AG08396 (cell line): ENCODE measurements around the gene FGF10.

Experiments
- DNase-seq: peaks from one replicate; pipeline ENCODE4 v3.0.0; 2012; ENCODE audit warnings: low spot score, mixed read lengths

The FGF10 gene

DNA sequence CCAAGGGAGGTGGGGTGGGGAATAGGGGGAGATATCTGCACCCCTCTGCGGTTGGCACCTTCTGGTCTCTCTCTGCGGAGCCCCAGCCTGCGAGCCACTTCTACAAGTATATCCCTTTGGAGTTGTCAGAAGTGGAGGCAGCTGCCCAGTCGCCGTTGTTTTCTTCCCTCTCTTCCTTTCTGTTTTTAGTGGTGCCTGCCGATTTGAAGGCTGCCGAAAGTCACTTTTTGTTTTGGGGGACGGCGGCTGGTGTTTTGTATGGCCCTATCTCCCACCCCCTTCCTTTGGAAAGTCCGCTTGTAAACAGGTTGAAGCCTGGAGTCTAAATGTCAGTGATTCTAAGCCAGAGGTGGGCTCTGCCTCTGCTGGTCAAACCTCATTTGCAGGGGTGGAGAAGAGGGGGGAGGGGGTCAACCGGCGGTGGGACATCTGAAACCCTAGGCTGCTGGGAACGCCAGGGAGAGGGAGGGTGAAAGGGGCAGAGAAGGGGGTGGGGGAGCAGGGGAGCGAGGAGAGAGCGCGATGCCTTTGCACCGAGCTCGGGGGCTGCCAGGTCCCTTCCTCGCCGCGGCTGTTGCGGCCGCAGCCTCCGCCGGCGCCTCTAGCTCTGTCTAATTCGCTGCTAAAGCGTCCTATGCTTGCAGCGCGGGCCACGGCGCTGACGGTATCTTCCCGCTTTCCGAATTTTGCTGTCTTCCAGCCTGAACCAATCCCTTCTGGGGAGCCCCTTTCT, at the start of gene FGF10:
FGF10 (minus strand) TSS at position 331 of the 733 bp plus-strand sequence. CDS start 738 bp downstream, outside the sequence.
- DNase-seq, result peak; percentile 15

DNA sequence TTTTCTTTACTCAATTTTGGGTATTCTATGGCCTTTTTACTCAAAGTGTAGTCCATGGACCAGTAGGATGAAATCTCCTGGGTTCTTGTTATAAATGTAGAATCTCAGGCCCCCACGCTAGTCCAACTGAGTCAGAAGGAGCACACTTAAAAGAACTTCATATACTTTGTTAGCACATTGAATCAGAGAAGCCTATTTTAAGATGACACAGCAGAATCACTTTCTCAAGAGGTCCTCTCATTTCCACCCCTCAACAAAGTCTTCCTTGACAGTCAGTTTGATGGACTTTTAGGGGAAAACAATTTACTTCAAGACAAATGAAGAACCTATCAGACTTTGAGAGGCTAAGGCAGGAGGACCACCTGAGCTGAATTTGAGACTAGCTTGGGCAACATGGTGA, 37.7 kb upstream of the FGF10 start:
- no peak for DNase-seq

DNA sequence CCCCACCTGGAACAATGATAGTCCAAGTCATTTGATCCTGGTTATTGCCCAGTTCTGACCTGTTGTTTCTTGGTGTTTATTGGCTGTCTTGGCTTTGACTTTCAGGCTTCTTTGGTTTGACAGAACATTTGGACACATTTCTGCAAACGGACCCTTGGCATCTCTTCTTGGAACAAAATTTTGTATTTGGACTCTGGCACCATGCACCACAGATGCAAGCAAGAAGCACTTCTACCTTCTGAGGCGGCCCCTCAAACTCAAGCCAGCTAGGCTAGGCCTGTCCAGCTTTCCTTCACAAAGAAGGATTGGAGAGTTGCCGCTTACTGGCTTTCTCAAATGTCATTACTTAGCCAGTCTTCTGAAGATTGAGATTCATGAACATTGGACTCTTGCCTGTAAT, 23.1 kb upstream of the FGF10 start:
- DNase-seq, result no peak

DNA sequence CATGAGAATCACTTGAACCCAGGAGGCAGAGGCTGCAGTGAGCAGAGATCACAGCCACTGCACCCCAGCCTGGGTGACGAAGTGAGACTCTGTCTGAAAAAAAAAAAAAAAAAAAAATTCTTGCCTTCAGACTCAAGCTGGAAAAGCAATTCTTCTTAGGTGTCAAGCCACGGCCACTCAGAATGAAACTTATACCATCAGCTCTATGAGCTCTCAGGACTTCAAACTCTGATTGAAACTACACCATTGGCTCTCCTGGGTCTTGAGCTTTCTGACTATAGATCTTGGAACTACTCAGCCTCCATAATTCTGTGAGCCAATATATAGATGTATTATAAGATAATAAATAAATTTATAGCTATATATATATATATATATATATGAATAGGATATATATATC, 12.9 kb upstream of the FGF10 start:
- DNase-seq, result no peak

DNA sequence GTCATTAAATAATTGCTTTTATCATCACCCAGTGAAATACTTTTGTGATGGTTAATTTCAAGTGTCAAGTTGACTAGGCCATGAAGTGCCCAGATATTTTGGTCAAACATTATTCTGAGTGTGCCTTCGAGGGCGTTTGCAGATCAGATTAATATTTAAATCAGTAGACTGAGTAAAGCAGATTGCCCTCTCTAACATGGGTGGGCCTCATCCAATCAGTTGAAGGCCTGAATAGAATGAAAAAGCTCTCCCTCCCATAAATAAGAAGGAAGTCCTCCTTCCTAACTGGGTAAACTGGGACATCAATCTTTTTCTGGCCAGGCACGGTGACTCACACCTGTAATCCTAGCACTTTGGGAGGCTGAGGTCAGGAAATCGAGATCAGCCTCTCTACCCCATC, 12.4 kb upstream of the FGF10 start:
- DNase-seq, result no peak

DNA sequence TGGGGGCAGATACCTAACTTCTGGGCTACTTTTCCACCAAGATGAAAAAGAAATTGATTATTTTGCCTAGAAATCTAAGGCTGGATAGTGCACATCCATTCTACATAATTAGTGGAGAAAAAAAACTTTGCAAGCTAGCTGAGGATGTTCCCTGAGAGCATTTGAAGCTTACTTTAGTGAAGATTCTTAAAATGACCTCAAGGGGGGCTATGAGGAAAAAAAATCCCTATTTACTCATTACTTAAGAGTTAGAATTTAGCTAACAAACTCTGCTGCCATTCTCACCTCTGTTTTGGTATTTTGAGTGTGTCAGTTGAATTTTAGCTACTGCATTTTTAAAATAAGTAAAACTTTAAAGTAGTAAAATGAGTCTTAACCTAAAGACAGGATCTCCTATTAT, 9.2 kb upstream of the FGF10 start:
- DNase-seq, result no peak

DNA sequence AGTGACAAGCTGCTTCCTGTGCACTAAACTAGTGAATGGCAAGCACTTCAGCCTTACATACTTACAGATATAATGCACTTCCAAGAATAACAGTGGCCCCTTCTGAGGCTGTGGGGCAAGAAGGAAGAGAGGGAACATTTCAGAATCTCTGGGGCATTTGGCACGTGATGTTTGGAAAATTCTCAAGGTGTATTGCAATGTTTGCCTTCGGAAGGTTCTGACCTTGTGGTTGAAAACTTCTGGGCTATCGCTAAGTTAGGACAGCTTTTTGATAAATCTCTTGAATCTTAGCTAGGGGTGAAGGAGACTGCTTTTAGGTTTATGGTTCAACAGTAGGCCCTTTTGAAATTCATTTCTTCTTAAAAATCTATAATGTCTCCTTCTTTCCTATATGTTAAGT, 7.1 kb upstream of the FGF10 start:
- DNase-seq, result no peak

DNA sequence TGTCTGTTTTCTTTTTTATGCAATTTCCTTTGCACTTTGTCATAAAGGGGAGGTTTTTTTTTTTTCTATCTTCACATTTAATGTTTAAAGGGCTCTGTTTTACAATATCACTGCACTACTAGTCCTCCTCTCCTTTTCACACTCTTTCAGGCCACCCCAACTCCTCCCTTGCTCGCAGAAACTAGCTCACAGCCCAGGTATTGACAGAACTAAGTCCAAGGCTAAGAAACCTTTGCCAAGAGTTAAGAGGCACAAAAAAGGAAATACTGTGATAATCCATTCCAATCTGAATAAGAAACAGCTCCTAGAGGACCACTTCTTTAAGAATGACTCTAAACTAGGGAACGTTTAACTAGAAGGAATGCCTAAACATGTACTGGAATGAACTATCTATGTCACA, 1.1 kb upstream of the FGF10 start:
- DNase-seq, result no peak

DNA sequence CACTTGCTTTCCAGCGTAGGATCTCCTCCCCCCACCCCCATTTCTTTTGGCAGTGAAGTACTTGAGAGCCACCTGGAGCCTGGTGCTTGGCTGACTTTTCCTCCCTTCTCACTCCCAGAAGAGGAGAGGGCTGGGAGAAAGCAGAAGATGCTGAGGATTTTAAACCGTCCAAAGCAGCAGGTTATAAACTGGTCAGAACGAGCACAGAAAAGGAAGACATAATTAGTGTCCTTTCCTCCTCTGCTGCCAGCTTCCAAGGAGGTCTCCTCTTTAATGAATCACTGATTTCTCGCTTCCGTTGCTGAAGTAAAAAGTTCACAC, 563 bp upstream of the FGF10 start:
- DNase-seq, result no peak

DNA sequence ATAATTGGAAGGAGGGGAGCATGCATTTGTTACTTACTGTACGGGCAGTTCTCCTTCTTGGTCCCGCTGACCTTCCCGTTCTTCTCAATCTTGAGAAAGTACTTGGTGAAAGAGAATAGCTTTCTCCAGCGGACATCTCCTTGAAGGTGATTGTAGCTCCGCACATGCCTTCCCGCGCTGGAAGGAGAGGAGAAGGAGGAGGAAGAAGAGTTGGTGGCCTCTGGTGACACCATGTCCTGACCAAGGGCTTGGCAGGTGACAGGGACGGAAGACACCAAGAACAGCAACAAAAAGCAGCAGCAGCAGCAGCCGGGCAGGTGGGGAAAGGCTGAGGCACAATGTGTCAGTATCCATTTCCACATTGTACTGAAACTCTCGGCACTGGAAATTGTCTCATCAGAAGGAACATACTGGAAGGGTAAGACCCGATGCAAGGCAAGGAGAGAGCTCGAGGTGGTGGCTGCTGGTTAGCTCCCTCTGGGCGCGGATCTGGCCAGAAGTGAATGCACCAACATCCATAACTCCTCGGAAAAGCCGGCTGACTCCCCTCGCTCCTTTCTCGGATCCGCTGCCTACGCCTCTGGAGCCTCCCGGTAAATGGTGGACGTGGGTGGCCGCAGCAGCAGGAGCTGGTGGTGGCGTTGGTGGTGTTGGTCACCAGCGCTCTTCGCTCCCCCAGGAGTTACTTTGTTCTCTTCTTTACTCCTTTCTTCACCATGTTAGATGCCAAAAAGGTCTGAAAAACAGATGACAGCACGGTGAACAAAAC, 715 bp downstream of the FGF10 start:
- peak; percentile 22 for DNase-seq

DNA sequence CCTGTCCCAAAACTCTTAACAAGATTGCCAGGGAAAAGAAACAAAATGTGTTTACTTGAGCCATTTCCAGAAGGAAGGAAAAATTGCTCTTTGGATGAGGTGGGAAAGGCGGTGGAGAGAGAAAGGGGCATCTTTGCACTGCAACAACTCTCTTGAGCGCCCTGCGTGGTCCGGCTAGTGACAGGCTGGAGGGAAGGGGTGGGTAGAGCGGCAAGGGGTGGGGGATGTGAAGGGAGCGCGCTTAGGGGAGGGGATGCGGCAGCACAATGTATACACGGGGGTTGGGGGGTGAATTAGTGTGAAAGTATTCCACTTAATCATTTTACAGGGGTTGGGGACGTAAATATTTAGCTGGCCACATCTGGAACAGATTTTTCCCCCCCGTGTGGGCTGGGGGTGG, 1.3 kb downstream of the FGF10 start:
- no peak for DNase-seq

DNA sequence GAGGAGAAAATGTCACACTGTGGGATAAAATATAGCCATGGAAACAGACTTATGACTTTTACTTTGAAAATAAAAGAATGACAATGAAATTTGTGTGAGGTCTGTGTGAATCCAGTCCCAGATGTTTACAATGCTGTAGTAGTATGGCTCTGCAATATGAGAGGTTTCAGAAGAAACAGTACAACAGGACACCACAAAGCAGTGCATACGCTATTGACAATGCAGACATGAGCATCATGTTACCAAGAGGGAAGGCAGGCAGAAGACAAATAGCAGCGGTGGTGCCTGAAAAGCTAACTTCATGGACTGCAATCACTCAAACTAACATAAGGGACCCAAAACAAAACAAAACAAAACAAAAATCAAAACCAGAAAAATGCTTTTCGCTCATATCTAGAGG, 1.8 kb downstream of the FGF10 start:
- DNase-seq, result no peak

DNA sequence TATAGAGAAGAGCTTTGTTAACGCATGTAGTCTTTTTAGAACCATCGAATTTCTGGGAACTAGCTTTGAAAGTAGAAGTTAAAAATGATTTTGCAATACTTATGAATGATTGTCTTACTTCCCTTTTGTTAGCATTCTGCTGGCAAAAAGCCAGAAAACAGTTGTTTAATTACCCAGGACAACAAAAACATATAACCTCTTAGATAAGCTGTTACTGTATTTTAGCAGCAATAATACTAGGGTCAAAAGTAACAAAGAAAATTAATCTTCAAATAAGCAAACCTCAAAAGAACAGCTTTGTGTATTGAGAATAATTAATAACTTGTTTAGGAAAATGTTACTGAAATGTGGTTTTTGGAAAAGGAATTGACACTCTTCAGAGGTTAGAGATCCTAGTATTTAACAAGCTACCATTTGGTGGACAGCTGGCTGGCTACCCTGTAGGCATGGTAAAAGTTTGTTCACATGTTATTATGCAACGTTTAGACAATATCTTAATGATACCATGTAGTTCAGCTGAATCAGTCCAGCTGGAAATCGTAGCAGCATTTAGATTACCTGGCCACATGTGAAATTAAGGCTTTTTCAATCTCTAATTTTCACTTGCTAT, 3.8 kb downstream of the FGF10 start:
- no peak for DNase-seq

DNA sequence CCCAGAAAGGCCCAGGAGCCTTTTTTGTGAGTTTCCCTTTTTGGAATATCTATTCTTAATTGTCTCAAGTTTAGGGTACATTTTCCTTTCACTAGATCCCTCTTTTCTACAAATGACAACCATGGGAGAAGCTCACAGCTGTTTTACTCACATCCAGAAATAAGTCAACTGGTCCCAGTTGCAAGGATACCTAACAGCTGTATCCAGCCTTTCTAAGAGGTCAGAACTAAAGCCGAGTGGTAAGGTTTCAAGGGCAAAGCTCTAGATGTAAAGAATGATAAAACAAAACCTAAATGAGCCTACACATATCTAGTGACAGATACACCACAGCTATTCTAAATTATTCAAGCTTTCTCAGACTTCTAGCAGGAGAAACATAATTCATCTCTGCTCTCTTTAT, 4.4 kb downstream of the FGF10 start:
- DNase-seq, result no peak

DNA sequence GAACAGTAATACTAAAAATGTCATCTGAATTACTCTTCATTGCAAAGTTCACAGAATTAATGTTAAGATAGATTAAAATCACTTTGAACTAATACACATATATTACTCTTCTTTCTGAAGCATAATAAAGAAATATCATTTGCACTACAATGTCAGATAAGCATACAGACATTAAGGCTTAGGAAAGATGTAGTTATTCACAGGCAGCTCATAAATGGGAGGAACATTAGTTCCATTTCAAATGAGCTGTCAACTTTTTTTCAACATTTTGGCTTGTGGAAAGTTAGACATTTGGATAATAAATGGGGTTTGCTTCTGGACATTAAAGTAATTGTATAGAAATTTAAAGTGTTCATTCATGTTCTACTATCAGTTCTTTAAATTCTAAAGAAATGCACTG, 6.3 kb downstream of the FGF10 start:
- DNase-seq, result no peak

DNA sequence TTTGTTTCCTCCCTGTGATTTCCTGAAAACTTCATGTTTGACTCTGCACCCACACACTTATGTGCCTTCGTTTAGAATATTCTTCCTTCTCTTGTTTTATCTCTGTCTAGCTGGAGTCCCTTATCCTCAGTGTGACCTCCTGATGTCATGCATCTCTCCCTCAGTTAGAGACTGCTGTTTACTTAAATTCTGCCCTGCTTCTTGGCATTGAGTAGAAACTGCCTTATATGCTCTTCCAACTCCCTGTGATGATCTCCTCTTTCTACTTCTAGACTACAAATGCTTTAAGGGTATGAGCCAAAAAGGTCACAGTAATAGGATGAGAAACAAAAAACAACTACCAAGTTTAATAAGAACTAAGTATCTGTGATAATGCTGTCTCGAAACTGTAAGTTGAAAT, 12.2 kb downstream of the FGF10 start:
- no peak for DNase-seq

DNA sequence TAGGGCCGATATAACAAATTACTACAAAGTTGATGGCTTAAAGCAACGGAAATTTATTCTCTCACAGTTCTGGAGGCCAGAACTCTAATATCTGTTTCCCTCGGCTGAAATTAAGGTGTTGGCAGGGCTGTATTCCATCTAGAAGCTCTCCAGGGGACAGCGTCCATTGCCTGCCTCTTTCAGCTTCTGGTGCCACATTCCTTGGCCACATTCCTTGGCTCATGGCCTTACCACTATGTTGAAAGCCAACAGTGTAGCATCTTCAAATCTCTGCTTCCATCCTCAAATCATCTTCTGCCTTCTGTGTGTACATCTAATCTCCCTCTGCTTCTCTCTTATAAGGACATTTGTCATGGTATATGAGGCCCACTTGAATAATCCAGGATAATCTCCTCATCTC, 17.2 kb downstream of the FGF10 start:
- DNase-seq, result no peak

DNA sequence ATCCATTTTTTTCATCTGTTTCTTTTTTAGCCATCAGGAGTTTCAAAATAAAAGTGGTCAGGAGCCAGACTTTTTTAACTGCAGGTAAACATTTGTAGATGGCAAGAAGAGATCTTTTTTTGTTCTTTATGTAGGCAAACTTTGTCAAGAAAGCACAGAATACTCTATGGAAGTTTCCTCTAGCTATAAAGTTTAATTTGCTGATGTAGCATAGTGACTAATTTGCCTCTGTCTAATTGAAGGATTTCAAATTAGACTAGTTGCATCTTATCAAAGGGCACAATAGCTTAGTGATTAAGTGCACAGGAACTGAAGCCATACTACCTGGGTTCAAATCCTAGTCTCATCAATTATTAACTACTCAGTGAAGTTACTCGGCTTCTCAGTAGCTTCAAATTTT, 22.0 kb downstream of the FGF10 start:
- no peak for DNase-seq

DNA sequence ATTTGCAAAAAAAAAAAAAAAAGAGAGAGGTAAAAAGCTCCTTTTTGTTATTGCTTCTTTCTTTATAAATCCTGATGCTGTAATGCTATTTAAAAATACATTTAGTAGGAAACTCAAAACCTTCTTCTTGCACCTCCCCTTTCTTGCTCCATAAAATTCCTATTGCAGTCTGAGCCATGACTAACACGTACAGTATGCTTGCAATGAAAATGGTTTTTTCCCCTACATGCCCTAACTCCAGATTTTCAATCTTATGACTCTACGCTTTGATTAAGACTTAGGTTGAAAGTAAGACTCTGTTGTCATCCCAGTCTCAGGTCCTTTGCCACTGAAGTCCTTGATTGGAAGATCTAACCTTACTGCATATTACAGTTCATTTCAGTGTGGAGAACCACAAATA, 23.9 kb downstream of the FGF10 start:
- DNase-seq, result no peak

DNA sequence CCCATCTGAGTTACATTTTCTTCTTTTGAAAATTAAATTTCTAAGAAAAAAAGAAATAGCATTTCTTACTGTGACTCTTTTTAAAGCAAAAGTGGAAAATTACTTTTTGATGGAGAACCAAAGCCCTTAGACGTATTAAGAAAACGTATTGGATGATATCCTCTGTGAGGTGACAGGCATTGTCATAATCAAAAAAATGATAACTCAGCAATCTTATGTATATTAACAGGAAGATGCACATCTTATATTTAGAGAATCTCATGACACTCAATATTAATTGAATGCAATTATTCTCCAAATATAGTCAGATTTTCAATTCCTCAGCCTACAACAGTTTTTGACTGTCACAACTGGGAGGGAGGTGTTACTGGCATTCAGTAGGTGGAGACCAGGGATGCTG, 25.1 kb downstream of the FGF10 start:
- DNase-seq, result no peak

DNA sequence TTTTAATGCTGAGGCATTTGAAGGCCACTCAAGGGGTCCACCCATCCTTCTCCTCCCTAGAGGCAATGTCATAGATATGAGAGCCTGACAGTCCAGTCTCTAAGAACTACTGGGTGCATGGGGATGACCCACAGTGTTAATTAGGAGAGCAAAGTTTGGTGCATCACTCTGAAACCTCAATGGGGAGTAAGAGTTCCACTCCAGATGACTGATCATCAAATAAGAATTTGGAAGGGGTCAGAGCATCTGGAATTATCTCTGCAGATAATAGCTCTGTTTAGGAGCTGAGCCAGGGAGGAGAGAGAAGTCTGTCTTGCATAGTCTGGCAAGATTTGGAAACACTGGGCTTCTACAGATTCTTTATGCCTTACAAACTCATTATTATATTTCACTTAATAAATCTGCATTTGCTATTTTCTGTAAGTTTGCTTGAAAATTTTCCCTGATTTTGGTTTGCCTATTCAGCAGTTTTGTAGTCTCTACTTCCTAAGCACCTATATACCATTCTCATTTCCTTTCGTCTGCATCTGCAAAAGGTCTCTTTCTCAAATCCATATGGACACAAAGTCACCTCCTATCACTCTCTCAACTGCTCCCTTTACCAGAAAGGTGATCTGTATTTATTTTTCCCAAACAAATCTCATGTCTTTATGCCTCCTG, 27.7 kb downstream of the FGF10 start:
- DNase-seq, result no peak

DNA sequence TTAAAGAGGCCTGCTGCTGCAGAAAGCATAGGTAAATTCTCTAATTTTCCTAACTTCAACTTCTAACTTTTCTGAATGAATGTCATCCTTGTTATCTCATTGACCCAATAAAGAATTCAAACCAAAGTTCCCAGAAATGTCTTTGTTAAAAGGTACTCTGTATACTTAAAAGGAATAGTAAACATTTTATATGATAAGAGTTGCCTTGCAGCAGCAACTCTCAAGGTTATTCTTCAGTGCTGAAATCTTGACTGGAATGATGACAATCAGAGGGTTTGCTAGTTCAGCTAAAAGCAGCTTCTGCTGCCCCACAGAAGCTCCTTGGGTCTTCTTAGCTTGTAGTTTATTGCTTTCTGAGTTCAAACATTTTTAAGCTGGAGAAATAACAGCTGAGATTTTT, 28.3 kb downstream of the FGF10 start:
- no peak for DNase-seq

DNA sequence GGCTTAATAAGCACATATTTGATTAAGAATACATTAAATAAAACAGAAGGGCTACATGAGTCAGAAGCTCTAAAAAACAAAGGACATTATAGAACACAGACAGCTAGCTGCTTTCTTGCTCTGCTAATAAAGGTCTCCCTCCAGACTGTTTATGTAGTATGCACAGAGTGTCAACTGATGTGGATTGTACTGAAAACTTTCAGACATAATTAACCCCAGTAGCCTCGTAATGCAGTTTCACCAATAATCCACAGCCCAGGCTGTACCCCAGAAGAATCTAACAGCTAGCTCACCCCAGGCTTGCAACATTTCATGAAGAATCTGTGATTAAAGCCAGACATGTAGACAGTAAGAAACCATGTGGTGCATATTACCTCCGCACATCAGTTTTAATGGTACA, 30.8 kb downstream of the FGF10 start:
- DNase-seq, result no peak
